BE2C (cell line): ENCODE measurements around the gene GSTO2.

Experiments
- DNase-seq: peaks from one replicate; pipeline ENCODE4 v3.0.0-alpha.2; 2020
- H3K27me3 ChIP-seq: fragments of 250-450 bp; sonication (Bioruptor Pico); 2 replicates; pipeline ENCODE4 v1.5.1; 2020; ENCODE audit warnings: mild to moderate bottlenecking
- H3K36me3 ChIP-seq: fragments of 250-450 bp; sonication (Bioruptor Pico); 2 replicates; pipeline ENCODE4 v1.5.1; 2020; ENCODE audit warnings: mild to moderate bottlenecking
- H3K4me1 ChIP-seq: fragments of 250-450 bp; sonication (Bioruptor Pico); 2 replicates; pipeline ENCODE4 v1.5.1; 2020
- H3K4me3 ChIP-seq: 2 replicates; pipeline ENCODE4 v1.5.1; 2011; ENCODE audit warnings: low read depth, low read length
- H3K9me3 ChIP-seq: fragments of 250-450 bp; sonication (Bioruptor Pico); 2 replicates; pipeline ENCODE4 v1.5.1; 2020
- CTCF ChIP-seq: IDR thresholded peaks from 2 replicates; pipeline ENCODE4 v1.5.1; 2012; ENCODE audit warnings: mild to moderate bottlenecking, low read depth, low read length

GSTO2 gene

GRCh38 chr10:104311184-104311720 lies 42.3 kb downstream of the GSTO2 start:
- TF ChIP-seq CTCF, result no peak
- no peaks in the 10 kb centered on the region for H3K36me3 ChIP-seq
- no peak overlapping the region for H3K4me3 ChIP-seq
- no peaks in the 10 kb centered on the region for H3K4me1 ChIP-seq
- H3K27me3 ChIP-seq, result no peaks in the 10 kb centered on the region
- DNase-seq, result no peak
- no peaks in the 10 kb centered on the region for H3K9me3 ChIP-seq

GRCh38 chr10:104314591-104315485 lies 45.9 kb downstream of the GSTO2 start:
- Histone ChIP-seq H3K36me3 (no peaks in the 10 kb centered on the region), H3K27me3 (no peaks in the 10 kb centered on the region), H3K9me3 (no peaks in the 10 kb centered on the region), H3K4me1 (no peaks in the 10 kb centered on the region), H3K4me3 (no peak overlapping the region)
- no peak for TF ChIP-seq CTCF
- DNase-seq, result no peak

- H3K9me3 ChIP-seq, result no peaks in the 10 kb centered on the region
- H3K27me3 ChIP-seq, result no peaks in the 10 kb centered on the region
- no peaks in the 10 kb centered on the region for H3K36me3 ChIP-seq
- no peak for TF ChIP-seq CTCF
- no peaks in the 10 kb centered on the region for H3K4me1 ChIP-seq
- no peak overlapping the region for H3K4me3 ChIP-seq
- DNase-seq, result no peak
Measured at GRCh38 chr10:104315486-104315921, 46.5 kb downstream of the GSTO2 start.

- no peaks in the 10 kb centered on the region for H3K36me3 ChIP-seq
- TF ChIP-seq CTCF, result no peak
- no peak overlapping the region for H3K4me3 ChIP-seq
- no peaks in the 10 kb centered on the region for H3K27me3 ChIP-seq
- no peaks in the 10 kb centered on the region for H3K4me1 ChIP-seq
- no peaks in the 10 kb centered on the region for H3K9me3 ChIP-seq
- no peak for DNase-seq
Measured at GRCh38 chr10:104316321-104317099, 47.5 kb downstream of the GSTO2 start.

- no peak for TF ChIP-seq CTCF
- no peaks in the 10 kb centered on the region for H3K9me3 ChIP-seq
- no peak for DNase-seq
- H3K36me3 ChIP-seq, result no peaks in the 10 kb centered on the region
- no peaks in the 10 kb centered on the region for H3K27me3 ChIP-seq
- no peaks in the 10 kb centered on the region for H3K4me1 ChIP-seq
- H3K4me3 ChIP-seq, result no peak overlapping the region
Measured at GRCh38 chr10:104317269-104317710, 48.3 kb downstream of the GSTO2 start.
